Epithelial cell of proximal tubule (primary cell): ENCODE results near the gene PCYT2. TPM values are rescaled to one million over a fixed set of nuclear protein-coding genes. Genes with fewer than 3 reads are reported as not detected.

ENCODE experiments used
- DNase-seq: peaks from one replicate; pipeline ENCODE4 v3.0.0-alpha.2; 2011; ENCODE audit warnings: low read depth
- H3K4me3 ChIP-seq: 2 replicates; pipeline ENCODE4 v1.5.1; 2011; ENCODE audit warnings: low read depth, mild to moderate bottlenecking, low read length
- CTCF ChIP-seq: conservative IDR thresholded peaks from 2 replicates; pipeline ENCODE4 v1.5.1; 2012; ENCODE audit warnings: low read depth, mild to moderate bottlenecking, low read length
- total RNA-seq: library from RNA; depleted of rRNA; stranded (reverse); fragments of >200 nt; gene quantifications from 2 replicates; pipeline ENCODE4 v1.2.3, GENCODE V29; 2015

The PCYT2 gene
- total RNA-seq, 1 donor from 2014 or later, result 24.3 TPM

- no peak for DNase-seq
- H3K4me3 ChIP-seq, result no peak overlapping the region
- no peak for TF ChIP-seq CTCF
Observed at GRCh38 chr17:81914103-81914850, 3.1 kb upstream of the PCYT2 start.

DNA sequence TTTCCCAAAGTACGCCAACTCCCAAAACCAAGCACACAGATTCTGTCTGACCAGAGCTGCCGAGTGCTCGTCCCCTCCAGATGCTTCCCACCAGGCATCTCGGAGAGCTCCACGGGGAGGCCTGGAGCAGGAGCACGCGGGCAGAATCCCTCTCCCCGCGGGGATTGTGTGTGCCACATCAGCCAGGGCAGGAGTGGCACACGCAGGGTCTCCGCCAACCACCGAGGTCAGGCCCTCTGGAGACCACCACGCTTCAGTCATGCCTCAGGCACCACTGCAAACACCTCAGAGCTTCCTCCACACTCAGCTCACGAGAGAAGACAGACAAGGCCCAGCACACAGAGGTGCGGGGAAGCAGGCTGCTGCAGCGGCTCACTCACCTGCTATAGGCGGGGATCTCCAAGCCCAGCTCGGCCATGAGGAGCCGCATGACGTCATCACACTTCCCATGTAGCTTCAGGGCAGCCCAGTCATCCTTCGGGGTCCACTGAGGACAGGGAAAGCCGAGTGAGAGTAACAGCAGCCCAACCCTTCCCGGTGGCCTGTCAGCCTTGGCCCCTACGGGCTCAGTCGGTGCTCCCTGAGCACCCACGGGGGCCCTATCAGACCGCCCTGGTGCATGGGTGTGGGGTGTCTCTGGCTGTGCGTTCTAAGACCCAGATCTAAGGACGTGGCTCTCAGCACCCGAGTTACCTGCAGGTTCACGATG is 2.3 kb upstream of the PCYT2 start:
- H3K4me3 ChIP-seq, result no peak overlapping the region
- TF ChIP-seq CTCF, result no peak
- DNase-seq, result no peak

GRCh38 chr17:81912441-81913309 is 1.5 kb upstream of the PCYT2 start:
- no peak overlapping the region for H3K4me3 ChIP-seq
- DNase-seq, result no peak
- TF ChIP-seq CTCF, result no peak

DNA sequence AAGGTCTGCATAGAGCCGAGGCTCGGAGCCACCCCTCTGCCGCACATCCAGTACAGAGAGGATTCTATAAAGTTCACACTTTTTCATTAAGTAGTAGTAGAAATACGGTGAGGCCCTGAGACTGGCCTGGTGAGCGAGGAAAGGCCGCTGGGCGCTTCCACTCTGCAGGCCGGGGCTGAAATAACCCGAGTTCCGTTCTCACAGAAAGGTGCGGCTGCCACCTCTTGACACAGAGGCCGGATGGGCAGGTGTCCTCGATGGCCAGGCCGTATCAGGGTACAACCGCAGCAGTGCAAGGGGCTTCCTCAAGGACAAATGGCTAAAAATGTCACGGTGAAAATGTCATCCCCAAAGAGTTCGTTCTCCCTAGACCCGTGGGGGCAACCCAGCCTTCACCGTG is 770 bp upstream of the PCYT2 start:
- no peak overlapping the region for H3K4me3 ChIP-seq
- TF ChIP-seq CTCF, result no peak

DNA sequence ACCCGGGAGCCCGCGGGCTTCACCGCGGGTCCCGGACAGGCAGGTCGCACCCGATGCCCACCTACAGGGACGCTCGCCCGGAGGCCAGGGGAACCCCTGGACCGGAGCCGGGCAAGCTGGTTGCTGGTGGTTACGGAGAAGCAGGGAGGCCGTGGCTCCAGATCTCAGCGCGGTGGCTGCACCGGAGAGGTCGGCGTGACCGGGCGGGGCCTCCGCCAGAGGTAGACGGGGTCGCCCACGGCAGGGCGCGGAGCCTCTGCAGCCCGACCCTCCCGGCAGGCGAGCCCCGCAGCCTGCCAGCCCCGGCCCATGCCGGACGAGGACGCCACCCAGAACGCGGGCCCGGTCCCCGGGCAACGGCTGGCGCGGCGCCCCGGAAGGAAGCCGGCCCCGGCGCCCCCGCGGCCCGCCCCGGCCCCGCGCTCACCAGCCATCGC is 341 bp downstream of the PCYT2 start:
- DNase-seq, result no peak
- TF ChIP-seq CTCF, result no peak
- H3K4me3 ChIP-seq, result peak overlapping the region; percentile 76

More for the DNA sequence above, 770 bp upstream of the PCYT2 start:
- DNase-seq, result no peak

DNA sequence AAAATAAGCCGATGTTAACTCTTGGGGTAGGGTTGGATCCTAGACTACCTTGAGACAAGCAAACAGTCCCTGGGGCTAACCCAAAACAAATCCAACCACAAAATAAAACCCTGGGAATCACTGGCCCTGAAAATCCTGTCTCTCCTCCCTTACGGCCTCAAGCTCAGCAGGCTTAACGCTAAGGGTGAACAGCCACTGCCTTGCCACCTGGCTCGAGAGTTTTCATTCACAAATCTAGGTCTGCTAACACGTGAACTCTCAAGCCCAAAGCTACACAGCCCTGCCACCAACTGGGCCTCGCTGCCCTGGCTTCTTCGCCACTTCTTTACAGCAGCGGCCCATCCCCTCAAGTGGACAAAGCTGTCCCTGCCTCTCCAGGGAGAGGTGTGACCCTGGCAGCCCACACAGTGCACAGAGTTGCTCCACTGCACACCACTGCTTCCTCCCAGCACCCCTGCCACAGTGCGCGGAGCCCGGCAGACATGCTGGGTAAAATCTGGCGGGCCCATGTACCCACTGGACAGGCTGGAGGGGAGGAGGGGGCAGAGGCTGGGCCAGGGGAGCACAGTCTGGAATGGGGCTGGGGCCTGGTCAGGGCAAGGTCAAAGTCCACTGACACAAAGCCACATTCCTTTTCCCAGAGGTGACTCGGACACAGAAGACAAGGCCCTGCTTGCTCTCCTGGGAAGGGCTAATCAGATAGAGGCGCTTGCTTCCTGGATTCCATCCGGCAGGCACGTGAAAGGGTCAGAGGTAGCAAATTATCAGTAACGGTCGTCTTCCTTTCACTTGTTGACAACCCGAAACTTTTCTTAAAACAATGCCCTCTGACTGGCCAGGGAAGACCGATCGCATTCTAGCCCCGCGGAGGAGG is 996 bp downstream of the PCYT2 start:
- peak overlapping the region; percentile 76 for H3K4me3 ChIP-seq
- no peak for DNase-seq
- TF ChIP-seq CTCF, result no peak
